ENCODE measurements around the gene M1AP. TPM values are rescaled to one million over a fixed set of nuclear protein-coding genes. Genes with fewer than 3 reads are reported as not detected.
"Not testable (repeated sequence)": the region's sequence is repeated elsewhere in the genome, so short reads cannot be mapped to it uniquely, and the experiment has no call there.

The M1AP gene
- total RNA-seq, 1 experiment from 2014 or later, result not detected

GRCh38 chr2:74639550-74639949 lies 8.6 kb downstream of the M1AP start:
- intact Hi-C loops (cut with micrococcal nuclease; ENCODE audit: unreplicated experiment), result no loop called here
- Mint-ChIP-seq H3K9me3 (ENCODE audit: unreplicated experiment) (no peaks in the 10 kb centered on the region), H3K4me1 (ENCODE audit: low read depth, unreplicated experiment) (peaks cover 7% of the 10 kb centered on the region), H3K36me3 (ENCODE audit: insufficient read depth, unreplicated experiment) (no peaks in the 10 kb centered on the region), H3K4me3 (ENCODE audit: unreplicated experiment) (no peak overlapping the region), H3K27ac (ENCODE audit: unreplicated experiment) (no peak overlapping the region), H3K27me3 (ENCODE audit: insufficient read depth, unreplicated experiment) (peaks cover 21% of the 10 kb centered on the region)
- TF ChIP-seq CTCF (IDR thresholded peaks at IDR 0.05; ENCODE audit: insufficient read depth in 1 of 2, low read depth in 1 of 2, low read length in 1 of 2, severe bottlenecking in 1 of 2, unreplicated experiment in 1 of 2), result no peak
- ChIA-PET POLR2A (no interaction called here), CTCF (no interaction called here)
- Histone ChIP-seq H3K36me3 (ENCODE audit: control insufficient read depth, insufficient read depth, low read length) (no peaks in the 10 kb centered on the region), H3K4me1 (no peaks in the 10 kb centered on the region), H3K9me3 (no peaks in the 10 kb centered on the region), H3K27me3 (replicated peaks; ENCODE audit: control insufficient read depth, insufficient read depth, low read length) (no peaks in the 10 kb centered on the region), H3K4me3 (ENCODE audit: low read depth, low read length) (no peak overlapping the region)
- no TSS peak for BruUV-seq (replicated peaks)
- no peak for DNase-seq

GRCh38 chr2:74632939-74633312 lies 15.2 kb downstream of the M1AP start:
- Mint-ChIP-seq H3K27ac (ENCODE audit: unreplicated experiment) (no peak overlapping the region), H3K4me1 (ENCODE audit: low read depth, unreplicated experiment) (no peaks in the 10 kb centered on the region), H3K36me3 (ENCODE audit: insufficient read depth, unreplicated experiment) (no peaks in the 10 kb centered on the region), H3K9me3 (ENCODE audit: unreplicated experiment) (no peaks in the 10 kb centered on the region), H3K27me3 (ENCODE audit: insufficient read depth, unreplicated experiment) (peaks cover 18% of the 10 kb centered on the region), H3K4me3 (ENCODE audit: unreplicated experiment) (no peak overlapping the region)
- Histone ChIP-seq H3K9me3 (no peaks in the 10 kb centered on the region), H3K27me3 (replicated peaks; ENCODE audit: control insufficient read depth, insufficient read depth, low read length) (no peaks in the 10 kb centered on the region), H3K36me3 (ENCODE audit: control insufficient read depth, insufficient read depth, low read length) (no peaks in the 10 kb centered on the region), H3K4me3 (ENCODE audit: low read depth, low read length) (no peak overlapping the region), H3K4me1 (no peaks in the 10 kb centered on the region)
- intact Hi-C loops (cut with micrococcal nuclease; ENCODE audit: unreplicated experiment), result no loop called here
- CTCF ChIA-PET, result no interaction called here
- POLR2A ChIA-PET, result no interaction called here
- DNase-seq, result no peak
- TF ChIP-seq CTCF (IDR thresholded peaks at IDR 0.05; ENCODE audit: insufficient read depth in 1 of 2, low read depth in 1 of 2, low read length in 1 of 2, severe bottlenecking in 1 of 2, unreplicated experiment in 1 of 2), result no peak
- no TSS peak for BruUV-seq (replicated peaks)

- Histone ChIP-seq H3K9me3 (no peaks in the 10 kb centered on the region), H3K27me3 (replicated peaks; ENCODE audit: control insufficient read depth, insufficient read depth, low read length) (no peaks in the 10 kb centered on the region), H3K36me3 (ENCODE audit: control insufficient read depth, insufficient read depth, low read length) (no peaks in the 10 kb centered on the region), H3K4me3 (ENCODE audit: low read depth, low read length) (no peak overlapping the region), H3K4me1 (no peaks in the 10 kb centered on the region)
- no peak for DNase-seq
- ChIA-PET POLR2A (no interaction called here), CTCF (no interaction called here)
- no peaks in the 10 kb centered on the region for H3K4me1 Mint-ChIP-seq (ENCODE audit: low read depth, unreplicated experiment)
- H3K27me3 Mint-ChIP-seq (ENCODE audit: insufficient read depth, unreplicated experiment), result peaks cover 17% of the 10 kb centered on the region
- TF ChIP-seq CTCF (IDR thresholded peaks at IDR 0.05; ENCODE audit: insufficient read depth in 1 of 2, low read depth in 1 of 2, low read length in 1 of 2, severe bottlenecking in 1 of 2, unreplicated experiment in 1 of 2), result no peak
- no peak overlapping the region for H3K27ac Mint-ChIP-seq (ENCODE audit: unreplicated experiment)
- intact Hi-C loops (cut with micrococcal nuclease; ENCODE audit: unreplicated experiment), result no loop called here
- BruUV-seq (replicated peaks), result no TSS peak
- H3K4me3 Mint-ChIP-seq (ENCODE audit: unreplicated experiment), result no peak overlapping the region
- no peaks in the 10 kb centered on the region for H3K36me3 Mint-ChIP-seq (ENCODE audit: insufficient read depth, unreplicated experiment)
- H3K9me3 Mint-ChIP-seq (ENCODE audit: unreplicated experiment), result no peaks in the 10 kb centered on the region
Observed at GRCh38 chr2:74632209-74632938, 15.8 kb downstream of the M1AP start.

GRCh38 chr2:74630454-74630853 lies 17.7 kb downstream of the M1AP start:
- BruUV-seq (replicated peaks); H3K36me3 Mint-ChIP-seq (ENCODE audit: insufficient read depth, unreplicated experiment); CTCF ChIA-PET; H3K9me3 Mint-ChIP-seq (ENCODE audit: unreplicated experiment); H3K4me1 Mint-ChIP-seq (ENCODE audit: low read depth, unreplicated experiment); H3K36me3 ChIP-seq (ENCODE audit: control insufficient read depth, insufficient read depth, low read length); DNase-seq; H3K4me1 ChIP-seq; H3K27ac Mint-ChIP-seq (ENCODE audit: unreplicated experiment); intact Hi-C loops (cut with micrococcal nuclease; ENCODE audit: unreplicated experiment); H3K9me3 ChIP-seq; H3K4me3 Mint-ChIP-seq (ENCODE audit: unreplicated experiment); H3K4me3 ChIP-seq (ENCODE audit: low read depth, low read length); POLR2A ChIA-PET; H3K27me3 ChIP-seq (replicated peaks; ENCODE audit: control insufficient read depth, insufficient read depth, low read length); H3K27me3 Mint-ChIP-seq (ENCODE audit: insufficient read depth, unreplicated experiment): not testable (repeated sequence)
